Astrocyte of the hippocampus (primary cell): ENCODE measurements around the gene AACS.
"Not testable (repeated sequence)": the region's sequence is repeated elsewhere in the genome, so short reads cannot be mapped to it uniquely, and the experiment has no call there.

Experiments
- DNase-seq: peaks from one replicate; pipeline ENCODE4 v3.0.0; 2011; ENCODE audit warnings: low read depth, low spot score

AACS gene

GRCh38 chr12:125122668-125123067, 57.4 kb downstream of the AACS start:
- no peak for DNase-seq

DNA sequence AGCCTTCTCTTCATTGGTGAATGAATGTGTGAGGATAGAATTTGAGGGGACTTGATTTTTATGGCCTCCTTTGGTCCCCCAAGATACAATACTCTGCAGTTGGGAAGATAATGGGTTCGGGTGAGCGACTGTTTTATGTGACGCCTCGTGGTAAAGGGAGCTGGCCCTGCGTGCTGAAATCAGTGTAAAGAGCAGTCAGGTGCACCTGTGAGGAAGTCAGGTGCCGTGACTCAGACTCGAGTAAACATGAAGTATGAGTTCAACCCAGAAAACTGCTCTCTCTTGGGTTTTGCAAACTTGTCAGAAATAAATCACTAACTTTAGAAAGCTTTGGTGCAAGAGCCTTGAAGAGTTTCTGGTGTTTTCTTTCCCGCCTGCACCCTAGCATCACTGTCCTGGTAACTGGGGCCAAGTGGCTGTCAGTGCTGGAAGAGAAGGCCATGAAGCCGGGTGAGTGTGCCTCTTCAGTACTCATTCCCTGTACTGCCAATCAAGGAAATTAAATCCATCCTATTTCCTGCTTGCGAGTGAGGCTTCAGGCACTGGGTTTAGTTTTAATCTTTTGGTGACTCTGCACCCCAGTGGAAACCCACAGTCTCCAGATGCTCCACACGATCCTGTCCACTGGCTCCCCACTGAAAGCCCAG, 59.2 kb downstream of the AACS start:
- no peak for DNase-seq

GRCh38 chr12:125125271-125125670, 60.0 kb downstream of the AACS start:
- no peak for DNase-seq

DNA sequence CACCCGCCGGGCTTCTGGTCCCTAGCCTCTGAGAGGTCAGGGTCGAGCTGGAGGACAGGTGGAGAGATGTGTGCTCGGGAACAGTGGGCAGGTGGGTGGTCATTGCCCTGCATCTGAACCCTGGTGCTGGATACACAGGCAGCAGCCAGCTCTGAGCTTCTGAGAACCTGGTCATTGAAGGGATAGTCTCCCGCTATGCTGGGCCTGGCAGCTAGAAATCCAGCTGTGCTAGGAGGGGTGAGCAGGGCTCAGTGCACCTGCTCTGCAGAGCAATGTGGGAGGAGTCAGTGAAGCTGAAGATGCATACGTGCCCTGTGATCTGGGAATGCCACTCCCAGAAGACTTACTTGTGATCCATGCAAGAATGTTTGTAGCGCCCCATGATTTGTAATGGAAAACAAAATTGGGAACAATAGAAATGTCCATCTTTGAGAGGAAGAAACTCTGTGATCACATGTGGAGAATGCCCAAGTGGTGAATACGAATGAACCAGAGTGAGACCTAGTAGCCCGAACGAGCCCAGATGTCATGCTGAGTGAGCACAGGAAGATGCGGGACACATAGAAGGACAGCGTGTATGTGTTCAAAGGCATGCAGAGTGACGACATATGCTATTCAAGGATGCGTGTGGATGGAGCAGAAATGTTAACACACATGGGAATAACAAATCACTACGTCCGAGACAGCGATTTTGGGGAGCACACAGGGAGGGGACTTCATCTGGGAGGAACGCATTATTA, 63.4 kb downstream of the AACS start:
- no peak for DNase-seq

DNA sequence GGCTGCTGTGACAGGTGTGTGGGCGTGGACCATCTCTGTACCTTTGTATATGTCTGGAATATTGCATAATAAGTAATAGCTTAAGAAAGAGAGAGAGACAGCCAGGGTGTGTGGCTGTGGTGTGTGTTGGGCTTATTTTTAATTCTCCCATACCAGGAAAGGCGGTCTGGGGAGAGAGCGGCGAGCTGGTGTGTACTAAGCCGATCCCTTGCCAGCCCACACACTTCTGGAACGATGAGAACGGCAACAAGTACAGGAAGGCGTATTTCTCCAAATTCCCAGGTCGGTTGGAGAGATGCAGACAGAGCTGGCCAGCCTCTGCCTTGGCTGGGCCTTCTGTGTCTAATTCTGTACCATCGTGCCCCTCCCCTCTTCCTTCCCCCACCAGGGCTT, 63.9 kb downstream of the AACS start:
- no peak for DNase-seq

- no peak for DNase-seq
Measured at GRCh38 chr12:125129591-125130255, 64.5 kb downstream of the AACS start.

DNA sequence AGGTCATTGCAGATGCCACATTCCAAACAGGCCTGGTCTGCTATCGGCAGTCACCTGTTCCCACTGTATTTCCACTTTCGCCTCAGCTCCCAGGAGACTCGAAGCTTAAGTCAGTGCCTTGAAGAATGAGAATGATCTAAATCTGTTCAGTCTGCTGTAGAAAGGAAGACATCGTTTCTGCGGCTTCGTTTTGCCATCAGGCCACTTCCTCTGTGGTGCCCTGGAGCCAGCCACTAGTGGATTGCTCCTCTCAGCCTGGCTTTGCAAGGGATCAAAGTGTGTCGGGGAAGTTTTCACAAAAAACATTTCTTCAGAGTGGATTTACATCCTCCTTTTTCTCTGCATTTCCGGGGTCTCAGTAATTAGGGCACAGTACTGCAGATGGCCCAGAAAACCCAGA, 66.7 kb downstream of the AACS start:
- no peak for DNase-seq

DNA sequence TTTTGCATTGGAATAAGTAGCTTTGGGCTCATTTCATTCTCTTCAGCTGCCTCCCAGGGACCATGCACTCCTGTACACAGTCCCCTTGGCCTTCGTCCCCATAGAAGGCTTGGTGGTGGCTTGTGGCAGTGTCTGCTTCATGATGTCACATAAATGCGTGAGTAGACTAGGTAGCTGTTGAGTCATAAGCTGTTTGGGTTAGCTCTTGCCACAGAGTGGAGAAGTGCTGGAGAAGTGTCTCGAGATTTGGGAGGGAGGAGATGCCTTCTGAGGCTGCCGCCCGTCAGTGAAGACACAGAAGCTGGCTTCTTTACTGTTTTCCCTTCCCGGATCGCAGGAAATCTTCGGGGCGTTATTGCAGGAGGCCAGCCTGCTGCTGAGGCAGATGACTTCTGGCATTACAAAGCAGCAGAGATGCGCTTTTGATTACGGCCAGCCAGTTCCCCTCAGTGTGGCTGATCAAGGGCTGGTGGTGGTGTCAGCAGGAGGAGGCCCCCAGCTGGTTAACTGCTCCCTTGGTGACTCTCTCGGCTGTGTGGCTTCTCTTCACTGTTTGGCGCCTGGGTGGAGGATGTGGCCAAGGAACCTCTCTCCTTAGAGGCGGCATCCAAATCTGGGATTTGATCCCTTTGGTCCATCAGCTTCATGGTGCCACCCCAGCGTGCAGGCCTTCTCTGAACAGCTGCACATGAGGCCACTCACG, 67.6 kb downstream of the AACS start:
- DNase-seq, result peak; percentile 46

DNA sequence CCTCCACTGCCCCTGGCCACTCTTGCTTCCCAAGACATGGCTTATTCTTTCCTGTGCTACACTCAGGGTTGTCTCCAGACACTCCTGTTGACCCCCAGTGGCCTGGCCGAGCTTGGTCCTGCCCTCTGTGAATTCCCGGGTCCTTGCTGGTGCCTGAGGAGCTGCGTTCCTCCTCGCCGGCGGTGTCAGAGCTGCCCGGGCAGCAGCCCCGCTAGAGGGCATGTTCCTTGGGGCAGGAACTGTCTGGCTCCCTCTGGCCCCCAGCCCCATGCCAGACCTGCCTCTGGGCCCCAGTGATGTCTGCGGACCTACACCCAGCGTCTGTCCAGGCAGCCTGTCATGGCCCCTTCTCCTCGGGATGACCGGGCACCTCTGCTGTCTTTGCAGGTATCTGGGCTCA, 68.4 kb downstream of the AACS start:
- DNase-seq, result no peak

- DNase-seq, result no peak
Measured at GRCh38 chr12:125134576-125134975, 69.3 kb downstream of the AACS start.

GRCh38 chr12:125135906-125136305, 70.7 kb downstream of the AACS start:
- no peak for DNase-seq

DNA sequence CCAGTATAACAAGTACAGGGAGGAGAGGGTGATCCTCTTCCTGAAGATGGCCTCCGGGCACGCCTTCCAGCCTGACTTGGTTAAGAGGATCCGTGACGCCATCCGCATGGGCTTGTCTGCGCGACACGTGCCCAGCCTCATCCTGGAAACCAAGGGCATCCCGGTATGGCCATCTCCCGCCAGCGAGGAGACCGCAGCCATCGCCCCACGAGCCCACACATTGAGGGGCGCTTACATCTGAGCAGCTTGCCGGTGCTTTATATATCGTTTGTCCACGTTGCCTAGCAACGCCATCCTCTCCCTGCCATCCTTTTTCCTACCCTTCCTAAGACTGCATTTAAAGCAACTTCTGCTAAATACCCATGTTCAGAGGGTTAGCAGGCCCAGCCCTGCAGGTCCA, 71.5 kb downstream of the AACS start:
- no peak for DNase-seq

DNA sequence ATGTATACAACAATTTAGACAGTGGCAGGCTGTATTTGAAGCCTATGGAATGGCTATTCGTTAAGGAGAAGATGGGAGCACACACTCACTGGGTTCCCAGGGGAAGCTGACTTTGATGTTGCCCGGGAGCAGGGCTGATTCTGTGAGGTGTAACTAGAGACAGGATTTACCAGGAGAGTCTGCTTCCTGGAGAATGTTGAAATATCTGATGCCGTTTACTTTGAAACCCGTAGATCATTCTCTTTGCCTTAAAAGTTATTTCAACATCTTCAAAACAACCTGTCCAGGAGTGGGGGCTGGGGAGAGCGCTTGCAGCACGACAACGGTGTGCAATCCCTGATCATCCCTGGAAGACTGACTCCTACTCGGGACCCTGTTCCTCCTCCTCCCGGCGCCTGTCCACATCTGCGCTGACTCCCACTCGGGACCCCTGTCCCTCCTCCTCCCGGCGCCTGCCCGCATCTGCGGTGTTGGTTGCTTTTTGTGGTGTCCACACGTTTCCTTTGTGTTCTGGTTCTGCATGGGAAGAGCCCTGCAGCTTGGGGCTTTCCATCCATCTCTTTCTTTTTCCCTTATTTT, 72.6 kb downstream of the AACS start:
- DNase-seq, result no peak

DNA sequence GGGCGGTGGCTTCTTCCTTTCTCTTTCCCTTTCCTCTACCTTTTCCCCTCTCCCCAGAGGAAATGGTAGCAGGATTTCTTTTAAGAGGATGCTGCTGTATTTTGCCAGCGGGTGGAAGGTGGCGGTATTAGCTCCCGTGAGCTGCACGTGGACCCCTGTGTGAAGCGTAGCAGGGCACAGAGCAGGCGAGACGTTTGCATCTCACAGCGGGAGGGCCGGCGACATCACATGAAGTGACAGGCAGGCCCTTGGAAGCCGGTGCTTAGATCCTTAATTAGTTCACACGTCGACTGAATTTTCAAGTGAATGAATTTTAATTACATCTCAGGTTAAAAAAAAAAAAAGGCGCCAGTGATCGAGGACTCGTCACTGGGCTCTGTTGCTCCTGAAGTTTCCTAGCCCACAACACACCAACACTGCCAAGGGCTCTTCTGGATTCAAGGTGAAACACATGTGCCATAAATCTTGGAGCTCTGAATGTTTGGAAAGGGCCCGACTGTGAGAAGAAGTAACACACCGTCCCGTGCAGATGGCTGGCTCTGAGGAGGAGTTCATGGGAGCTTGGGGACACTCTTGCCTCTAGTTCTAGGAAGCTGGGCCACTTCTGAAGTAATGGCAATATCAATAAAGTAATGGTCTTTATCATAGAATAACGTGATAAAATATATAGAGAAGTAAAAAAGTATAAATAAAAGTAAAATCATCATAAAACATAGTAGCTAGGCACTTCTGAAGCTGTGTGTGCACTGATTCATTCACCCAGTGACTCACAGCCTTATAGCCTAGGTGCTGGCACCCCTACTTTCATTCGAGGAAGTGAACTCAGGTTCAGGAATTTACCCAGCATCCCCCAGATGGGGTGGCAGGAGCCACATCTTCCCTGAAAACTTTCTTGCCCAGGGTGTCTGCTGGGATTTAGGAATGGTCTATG, 75.3 kb downstream of the AACS start:
- peak; percentile 65 for DNase-seq

- not testable (repeated sequence) for DNase-seq
Measured at GRCh38 chr12:125141210-125141573, 76.0 kb downstream of the AACS start.

GRCh38 chr12:125142601-125143000, 77.4 kb downstream of the AACS start:
- no peak for DNase-seq

DNA sequence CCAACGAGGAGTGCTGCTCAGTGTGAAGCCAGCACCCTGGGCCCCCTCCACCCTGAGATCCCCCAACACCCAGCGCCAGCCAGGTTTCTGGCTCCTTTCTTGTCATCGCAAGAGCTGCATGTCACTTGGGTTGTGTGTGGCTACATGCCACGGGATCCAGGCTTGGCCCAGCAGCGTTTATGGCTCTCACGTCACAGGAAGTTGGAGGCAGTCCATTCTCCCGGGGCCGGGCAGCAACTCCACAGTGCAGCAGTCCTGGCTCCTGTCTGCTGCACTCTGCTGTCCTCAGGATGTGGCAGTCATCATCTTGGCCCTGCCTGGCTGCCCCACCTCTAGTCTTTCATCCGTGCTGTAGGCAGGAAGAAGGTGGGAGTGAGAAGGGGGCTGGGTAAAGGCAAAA, 78.3 kb downstream of the AACS start:
- DNase-seq, result peak; percentile 16

- DNase-seq, result no peak
Measured at GRCh38 chr12:125145196-125145595, 80.0 kb downstream of the AACS start.

- no peak for DNase-seq
Measured at GRCh38 chr12:125148316-125148715, 83.1 kb downstream of the AACS start.

DNA sequence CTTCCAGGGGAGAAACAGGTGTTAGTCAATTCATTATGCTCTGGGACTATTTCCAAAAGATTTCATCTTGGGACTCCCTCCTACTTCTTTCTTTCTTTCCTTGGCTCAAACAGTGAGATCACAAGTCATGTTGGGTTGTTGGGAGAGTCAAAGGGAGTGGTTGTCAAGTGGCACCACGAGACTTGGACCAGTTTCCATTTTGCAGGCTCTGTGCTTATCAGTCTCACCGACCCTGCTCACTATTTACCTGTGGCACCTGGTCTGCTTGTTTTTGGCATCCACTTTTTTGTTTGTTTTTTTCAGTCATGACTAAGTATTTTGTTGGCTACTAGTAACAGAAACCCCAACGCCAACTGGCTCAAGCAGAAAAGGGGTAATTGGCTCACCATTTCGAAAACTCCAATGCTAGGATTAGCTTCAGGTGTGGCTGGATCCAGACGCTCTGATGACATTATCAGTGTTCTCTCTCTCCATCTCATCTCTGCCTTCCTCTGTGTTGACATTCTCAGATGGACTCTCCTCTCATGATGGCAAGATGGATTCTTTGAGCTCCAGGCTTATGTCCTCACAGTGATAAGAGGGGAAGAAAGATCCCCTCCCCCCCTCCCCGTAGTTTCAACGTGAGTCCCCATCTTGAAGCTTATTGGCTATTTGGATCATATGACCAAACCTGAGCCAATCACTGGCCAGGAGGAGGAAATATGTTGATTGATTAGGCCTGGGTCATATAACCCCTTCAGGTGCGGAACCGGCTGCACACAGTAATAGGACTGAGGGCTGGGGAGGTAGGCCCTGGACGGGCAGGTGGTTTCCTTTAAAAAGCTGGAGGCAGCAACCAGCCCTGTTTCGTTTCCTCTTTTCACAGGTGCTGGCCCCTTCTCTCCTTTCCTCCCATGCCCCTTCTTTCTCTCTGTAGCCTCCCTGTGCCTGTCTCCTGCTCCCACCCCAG, 84.2 kb downstream of the AACS start:
- no peak for DNase-seq
